Ovary (tissue), 3 donors: Measurements from ENCODE around the gene SSX2IP.

Experiments
- EP300 ChIP-seq: sonication (generic); formaldehyde crosslinking; IDR thresholded peaks from one replicate; pipeline ENCODE4 v1.6.1; 2017; ENCODE audit warnings: antibody characterized with exemption
- POLR2A ChIP-seq: fragments of 450-650 bp; IDR thresholded peaks from one replicate; pipeline ENCODE4 v1.6.1; 2017; ENCODE audit warnings: antibody characterized with exemption, mild to moderate bottlenecking, moderate library complexity
- TF ChIP-seq, protein P1 (sequence below), 3 donors: fragments of 450-650 bp in 2 of 3; fragments of 200-600 bp in 1 of 3; IDR thresholded peaks; one replicate each; pipeline versions ENCODE4 v1.5.1 to v1.8.0; 2016 to 2022; ENCODE audit warnings: antibody characterized with exemption in 3 of 3, mild to moderate bottlenecking in 1 of 3
- donor health status: DM: no; HTN: no; CAD: no.

DNA sequence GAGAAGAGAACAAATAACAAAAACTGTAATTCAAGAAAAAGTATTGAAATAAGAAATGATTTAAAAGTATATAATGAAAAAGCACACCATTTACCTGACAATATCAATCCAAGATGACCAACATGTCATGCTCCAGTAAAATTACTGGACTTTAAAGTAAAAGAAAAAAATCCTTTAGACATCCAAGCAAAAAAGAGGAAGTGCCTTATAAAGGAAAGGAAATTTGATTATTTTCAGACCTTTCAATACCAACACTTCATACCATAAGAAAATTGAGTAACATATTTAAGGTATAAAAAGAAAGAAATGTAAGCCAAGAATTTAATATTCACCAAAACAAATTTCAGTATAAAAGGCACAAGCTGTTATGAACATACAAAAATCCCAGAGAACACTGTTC is 46.2 kb upstream of the SSX2IP start:
- TF ChIP-seq, protein P1, sequence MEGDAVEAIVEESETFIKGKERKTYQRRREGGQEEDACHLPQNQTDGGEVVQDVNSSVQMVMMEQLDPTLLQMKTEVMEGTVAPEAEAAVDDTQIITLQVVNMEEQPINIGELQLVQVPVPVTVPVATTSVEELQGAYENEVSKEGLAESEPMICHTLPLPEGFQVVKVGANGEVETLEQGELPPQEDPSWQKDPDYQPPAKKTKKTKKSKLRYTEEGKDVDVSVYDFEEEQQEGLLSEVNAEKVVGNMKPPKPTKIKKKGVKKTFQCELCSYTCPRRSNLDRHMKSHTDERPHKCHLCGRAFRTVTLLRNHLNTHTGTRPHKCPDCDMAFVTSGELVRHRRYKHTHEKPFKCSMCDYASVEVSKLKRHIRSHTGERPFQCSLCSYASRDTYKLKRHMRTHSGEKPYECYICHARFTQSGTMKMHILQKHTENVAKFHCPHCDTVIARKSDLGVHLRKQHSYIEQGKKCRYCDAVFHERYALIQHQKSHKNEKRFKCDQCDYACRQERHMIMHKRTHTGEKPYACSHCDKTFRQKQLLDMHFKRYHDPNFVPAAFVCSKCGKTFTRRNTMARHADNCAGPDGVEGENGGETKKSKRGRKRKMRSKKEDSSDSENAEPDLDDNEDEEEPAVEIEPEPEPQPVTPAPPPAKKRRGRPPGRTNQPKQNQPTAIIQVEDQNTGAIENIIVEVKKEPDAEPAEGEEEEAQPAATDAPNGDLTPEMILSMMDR (IDR thresholded peaks at IDR 0.05) = no peak
- TF ChIP-seq EP300 (no peak), POLR2A (no peak)
